HepG2 (cell line): Measurements from ENCODE around the gene IGDCC3. TPM values are rescaled to one million over a fixed set of nuclear protein-coding genes. Genes with fewer than 3 reads are reported as not detected.

Experiments used
- ARNT ChIP-seq: fragments of 450-650 bp; IDR thresholded peaks from 2 replicates; pipeline ENCODE4 v1.6.1; 2017
- CREM ChIP-seq, 2 experiments: sonication (generic) in 1 of 2; formaldehyde crosslinking in 1 of 2; IDR thresholded peaks; 2 replicates each; pipeline versions ENCODE4 v1.4.0 to v1.6.1; 2016 to 2020; ENCODE audit warnings: antibody characterized with exemption in 1 of 2, mild to moderate bottlenecking in 1 of 2, missing genetic modification reagents in 1 of 2
- DMTF1 ChIP-seq: sonication (generic); formaldehyde crosslinking; IDR thresholded peaks from 2 replicates; pipeline ENCODE4 v1.4.0; 2020; ENCODE audit warnings: mild to moderate bottlenecking, missing genetic modification reagents
- HDAC1 ChIP-seq: sonication (generic); formaldehyde crosslinking; IDR thresholded peaks from 2 replicates; pipeline ENCODE4 v1.5.1; 2020; ENCODE audit warnings: mild to moderate bottlenecking, missing genetic modification reagents
- NFKBIZ ChIP-seq: IDR thresholded peaks from 2 replicates; pipeline ENCODE4 v1.6.1; 2018; ENCODE audit warnings: missing genetic modification reagents, missing compliant biosample characterization
- NFRKB ChIP-seq: fragments of 450-650 bp; IDR thresholded peaks from 2 replicates; pipeline ENCODE4 v1.6.1; 2017
- NR2F6 ChIP-seq, 2 experiments: IDR thresholded peaks; 2 replicates each; pipeline ENCODE4 v1.6.1; 2016; ENCODE audit warnings: antibody characterized with exemption in 1 of 2, mild to moderate bottlenecking in 1 of 2
- PHF5A ChIP-seq: IDR thresholded peaks from one replicate; pipeline ENCODE4 v1.6.1; 2018; ENCODE audit warnings: low read depth, missing genetic modification reagents; ENCODE audit not compliant: unreplicated experiment
- POLR2AphosphoS5 ChIP-seq: IDR thresholded peaks from 2 replicates; pipeline ENCODE4 v1.6.1; 2012; ENCODE audit warnings: low read depth, low read length
- RNF219 ChIP-seq: sonication (generic); formaldehyde crosslinking; IDR thresholded peaks from 2 replicates; pipeline ENCODE4 v1.5.0; 2020; ENCODE audit warnings: mild to moderate bottlenecking, missing genetic modification reagents
- SPEN ChIP-seq: sonication (generic); formaldehyde crosslinking; IDR thresholded peaks from 2 replicates; pipeline ENCODE4 v1.5.1; 2020; ENCODE audit warnings: low read depth, mild to moderate bottlenecking, missing genetic modification reagents
- TMF1 ChIP-seq: sonication (generic); formaldehyde crosslinking; IDR thresholded peaks from 2 replicates; pipeline ENCODE4 v1.8.1; 2022; ENCODE audit warnings: low read depth, missing genetic modification reagents
- ZNF143 ChIP-seq: sonication (generic); formaldehyde crosslinking; IDR thresholded peaks from 2 replicates; pipeline ENCODE4 v1.4.0; 2020; ENCODE audit warnings: missing genetic modification reagents
- ZNF280B ChIP-seq: sonication (generic); formaldehyde crosslinking; IDR thresholded peaks from 2 replicates; pipeline ENCODE4 v1.5.0; 2020; ENCODE audit warnings: missing genetic modification reagents, mild to moderate bottlenecking, borderline replicate concordance
- ZNF414 ChIP-seq: sonication (generic); formaldehyde crosslinking; IDR thresholded peaks from 2 replicates; pipeline ENCODE4 v1.5.0; 2020; ENCODE audit warnings: missing genetic modification reagents
- ZNF577 ChIP-seq: sonication (generic); formaldehyde crosslinking; IDR thresholded peaks from 2 replicates; pipeline ENCODE4 v1.4.0; 2020; ENCODE audit warnings: mild to moderate bottlenecking, low read depth, missing genetic modification reagents, borderline replicate concordance
- ZNF841 ChIP-seq: sonication (generic); formaldehyde crosslinking; IDR thresholded peaks from 2 replicates; pipeline ENCODE4 v1.8.1; 2023; ENCODE audit warnings: missing genetic modification reagents, borderline replicate concordance
- polyA plus RNA-seq, 8 experiments: library from polyadenylated mRNA; depleted of rRNA in 3 of 8; stranded (reverse) in 7 of 8; unstranded in 1 of 8; fragments of >200 nt; fragmentation: Illumina TruSeq in 4 of 8; extraction: Trizol in 4 of 8; gene quantifications; 2 replicates each; pipeline versions ENCODE4 v1.2.1 to v1.2.3, GENCODE V29; 2011 to 2016; ENCODE audit warnings: low read depth in 4 of 8, missing spikeins in 1 of 8, mixed read lengths in 1 of 8; ENCODE audit not compliant: insufficient read depth in 1 of 8
- total RNA-seq, 5 experiments: library from RNA; depleted of rRNA; stranded (reverse); fragments of >200 nt; fragmentation: Illumina TruSeq; extraction: Trizol; gene quantifications; 2 replicates each; pipeline ENCODE4 v1.2.3, GENCODE V29; 2016; ENCODE audit warnings: low read depth in 1 of 5

IGDCC3 gene
- total and polyA plus RNA-seq, 2 of the 13 experiments (the other 11 are each of a cell fraction or from before 2014, with no cell fraction given): 30.1 to 51.8 TPM

GRCh38 chr15:65368302-65369211 is 9.2 kb downstream of the IGDCC3 start (continued):
- no peak for TF ChIP-seq RNF219 (CRISPR knock-in tag)
- no peak for TF ChIP-seq ZNF841 (CRISPR knock-in tag)
- TF ChIP-seq ZNF414: no peak
- no peak for TF ChIP-seq PHF5A
- TF ChIP-seq SPEN: no peak
- no peak for TF ChIP-seq NFKBIZ (CRISPR knock-in tag)
- TF ChIP-seq ZNF143 (CRISPR knock-in tag): no peak
- TF ChIP-seq TMF1: no peak
- no peak for TF ChIP-seq NFRKB
- 0 out of 2 replicates have a peak, but pooled peaks have one; percentile 25 for TF ChIP-seq ZNF280B (CRISPR knock-in tag)
- TF ChIP-seq DMTF1: no peak
- no peak for TF ChIP-seq POLR2AphosphoS5
- no peak for TF ChIP-seq NR2F6 (IDR thresholded peaks at IDR 0.05)
- no peak for TF ChIP-seq NR2F6 (CRISPR knock-in tag; IDR thresholded peaks at IDR 0.05)
- no peak for TF ChIP-seq CREM (IDR thresholded peaks at IDR 0.05)
- no peak for TF ChIP-seq CREM (CRISPR knock-in tag; IDR thresholded peaks at IDR 0.05)
- TF ChIP-seq ARNT: no peak
- TF ChIP-seq HDAC1: no peak
- TF ChIP-seq ZNF577: no peak
